ENCODE measurements around the gene DNM3.

DNA sequence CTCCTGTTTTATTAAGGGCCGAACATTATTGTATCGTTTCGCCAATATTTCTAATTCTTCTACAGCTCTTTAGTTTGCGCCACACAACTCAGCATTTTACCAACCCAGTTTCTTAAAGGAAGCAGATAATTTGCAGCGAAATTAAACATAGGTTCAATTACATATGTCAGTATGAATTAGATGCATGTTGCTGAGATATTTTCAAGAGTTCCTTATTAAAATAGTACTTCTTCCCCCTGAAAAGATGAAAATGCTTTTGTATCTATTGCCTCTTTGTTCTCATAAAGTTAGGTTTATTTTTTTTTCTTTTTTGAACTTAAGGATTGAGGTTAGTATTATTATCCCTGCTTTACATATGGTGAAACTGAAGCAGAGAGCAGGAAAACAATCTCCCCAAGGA, 395.7 kb downstream of the DNM3 start:
- TF ChIP-seq ZNF24 (tag by site-specific recombination; IDR thresholded peaks at IDR 0.05) (no peak), ZNF768 (tag by site-specific recombination; IDR thresholded peaks at IDR 0.05) (no peak), ZNF629 (tag by site-specific recombination; IDR thresholded peaks at IDR 0.05) (no peak)
- TF ChIP-seq, protein P1, sequence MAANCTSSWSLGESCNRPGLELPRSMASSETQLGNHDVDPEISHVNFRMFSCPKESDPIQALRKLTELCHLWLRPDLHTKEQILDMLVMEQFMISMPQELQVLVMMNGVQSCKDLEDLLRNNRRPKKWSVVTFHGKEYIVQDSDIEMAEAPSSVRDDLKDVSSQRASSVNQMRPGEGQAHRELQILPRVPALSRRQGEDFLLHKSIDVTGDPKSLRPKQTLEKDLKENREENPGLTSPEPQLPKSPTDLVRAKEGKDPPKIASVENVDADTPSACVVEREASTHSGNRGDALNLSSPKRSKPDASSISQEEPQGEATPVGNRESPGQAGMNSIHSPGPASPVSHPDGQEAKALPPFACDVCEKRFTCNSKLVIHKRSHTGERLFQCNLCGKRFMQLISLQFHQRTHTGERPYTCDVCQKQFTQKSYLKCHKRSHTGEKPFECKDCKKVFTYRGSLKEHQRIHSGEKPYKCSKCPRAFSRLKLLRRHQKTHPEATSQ (tag by site-specific recombination; IDR thresholded peaks at IDR 0.05) = no peak
- TF ChIP-seq, protein P2, sequence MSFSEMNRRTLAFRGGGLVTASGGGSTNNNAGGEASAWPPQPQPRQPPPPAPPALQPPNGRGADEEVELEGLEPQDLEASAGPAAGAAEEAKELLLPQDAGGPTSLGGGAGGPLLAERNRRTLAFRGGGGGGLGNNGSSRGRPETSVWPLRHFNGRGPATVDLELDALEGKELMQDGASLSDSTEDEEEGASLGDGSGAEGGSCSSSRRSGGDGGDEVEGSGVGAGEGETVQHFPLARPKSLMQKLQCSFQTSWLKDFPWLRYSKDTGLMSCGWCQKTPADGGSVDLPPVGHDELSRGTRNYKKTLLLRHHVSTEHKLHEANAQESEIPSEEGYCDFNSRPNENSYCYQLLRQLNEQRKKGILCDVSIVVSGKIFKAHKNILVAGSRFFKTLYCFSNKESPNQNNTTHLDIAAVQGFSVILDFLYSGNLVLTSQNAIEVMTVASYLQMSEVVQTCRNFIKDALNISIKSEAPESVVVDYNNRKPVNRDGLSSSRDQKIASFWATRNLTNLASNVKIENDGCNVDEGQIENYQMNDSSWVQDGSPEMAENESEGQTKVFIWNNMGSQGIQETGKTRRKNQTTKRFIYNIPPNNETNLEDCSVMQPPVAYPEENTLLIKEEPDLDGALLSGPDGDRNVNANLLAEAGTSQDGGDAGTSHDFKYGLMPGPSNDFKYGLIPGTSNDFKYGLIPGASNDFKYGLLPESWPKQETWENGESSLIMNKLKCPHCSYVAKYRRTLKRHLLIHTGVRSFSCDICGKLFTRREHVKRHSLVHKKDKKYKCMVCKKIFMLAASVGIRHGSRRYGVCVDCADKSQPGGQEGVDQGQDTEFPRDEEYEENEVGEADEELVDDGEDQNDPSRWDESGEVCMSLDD (tag by site-specific recombination; IDR thresholded peaks at IDR 0.05) = no peak
